HepG2 (cell line): Measurements from ENCODE around the gene IL3RA. TPM values are rescaled to one million over a fixed set of nuclear protein-coding genes. Genes with fewer than 3 reads are reported as not detected.

Experiments
- ARHGAP35 ChIP-seq: sonication (generic); formaldehyde crosslinking; IDR thresholded peaks from 2 replicates; pipeline ENCODE4 v1.9.0; 2022; ENCODE audit warnings: mild to moderate bottlenecking, inconsistent platforms, moderate library complexity, missing genetic modification reagents, borderline replicate concordance
- BRCA1 ChIP-seq: sonication (generic); formaldehyde crosslinking; IDR thresholded peaks from 2 replicates; pipeline ENCODE4 v1.4.0; 2020; ENCODE audit warnings: missing genetic modification reagents
- CHD2 ChIP-seq: IDR thresholded peaks from 2 replicates; pipeline ENCODE4 v1.6.1; 2011; ENCODE audit warnings: low read depth, low read length, improper control_type of control experiment
- HES4 ChIP-seq: sonication (generic); formaldehyde crosslinking; IDR thresholded peaks from 2 replicates; pipeline ENCODE4 v1.9.0; 2021; ENCODE audit warnings: mild to moderate bottlenecking, missing genetic modification reagents, borderline replicate concordance
- JARID2 ChIP-seq: sonication (generic); formaldehyde crosslinking; IDR thresholded peaks from 2 replicates; pipeline ENCODE4 v1.8.1; 2023; ENCODE audit warnings: missing genetic modification reagents, inconsistent platforms; ENCODE audit not compliant: insufficient replicate concordance
- KDM6A ChIP-seq: IDR thresholded peaks from 2 replicates; pipeline ENCODE4 v1.6.1; 2016; ENCODE audit warnings: low read depth
- MEIS2 ChIP-seq: sonication (generic); formaldehyde crosslinking; IDR thresholded peaks from 2 replicates; pipeline ENCODE4 v1.9.0; 2021; ENCODE audit warnings: mild to moderate bottlenecking, missing genetic modification reagents
- MTA3 ChIP-seq: sonication (generic); formaldehyde crosslinking; IDR thresholded peaks from 2 replicates; pipeline ENCODE4 v1.4.0; 2020; ENCODE audit warnings: missing genetic modification reagents
- MYNN ChIP-seq: sonication (generic); formaldehyde crosslinking; IDR thresholded peaks from 2 replicates; pipeline ENCODE4 v1.4.0; 2020; ENCODE audit warnings: mild to moderate bottlenecking, low read depth, missing genetic modification reagents
- NR3C1 ChIP-seq: sonication (generic); formaldehyde crosslinking; IDR thresholded peaks from 2 replicates; pipeline ENCODE4 v1.4.0; 2020; ENCODE audit warnings: missing genetic modification reagents
- POLR2AphosphoS2 ChIP-seq: IDR thresholded peaks from 2 replicates; pipeline ENCODE4 v1.6.1; 2011; ENCODE audit warnings: low read depth, low read length, improper control_type of control experiment
- SMAD9 ChIP-seq: sonication (generic); formaldehyde crosslinking; IDR thresholded peaks from 2 replicates; pipeline ENCODE4 v1.5.1; 2020; ENCODE audit warnings: mild to moderate bottlenecking, missing genetic modification reagents
- THYN1 ChIP-seq: sonication (generic); formaldehyde crosslinking; IDR thresholded peaks from 2 replicates; pipeline ENCODE4 v1.8.1; 2023; ENCODE audit warnings: low read depth, mild to moderate bottlenecking, moderate library complexity, missing genetic modification reagents, borderline replicate concordance
- ZBTB25 ChIP-seq: IDR thresholded peaks from 2 replicates; pipeline ENCODE4 v1.6.1; 2018; ENCODE audit warnings: missing genetic modification reagents
- ZC3H4 ChIP-seq: sonication (generic); formaldehyde crosslinking; IDR thresholded peaks from 2 replicates; pipeline ENCODE4 v1.4.0; 2020; ENCODE audit warnings: missing genetic modification reagents, borderline replicate concordance
- ZFP1 ChIP-seq: IDR thresholded peaks from 2 replicates; pipeline ENCODE4 v1.6.1; 2016
- ZNF256 ChIP-seq: sonication (generic); formaldehyde crosslinking; conservative IDR thresholded peaks from 2 replicates; pipeline ENCODE4 v1.4.0; 2020; ENCODE audit warnings: missing genetic modification reagents
- ZNF501 ChIP-seq: sonication (generic); formaldehyde crosslinking; IDR thresholded peaks from 2 replicates; pipeline ENCODE4 v1.5.1; 2020; ENCODE audit warnings: mild to moderate bottlenecking, moderate library complexity, missing genetic modification reagents
- ZNF563 ChIP-seq: sonication (generic); formaldehyde crosslinking; IDR thresholded peaks from 2 replicates; pipeline ENCODE4 v1.8.0; 2022; ENCODE audit warnings: mild to moderate bottlenecking, moderate library complexity, missing genetic modification reagents
- ZNF619 ChIP-seq: sonication (generic); formaldehyde crosslinking; IDR thresholded peaks from 2 replicates; pipeline ENCODE4 v1.4.0; 2020; ENCODE audit warnings: mild to moderate bottlenecking, missing genetic modification reagents
- polyA plus RNA-seq, 8 experiments: library from polyadenylated mRNA; depleted of rRNA in 3 of 8; stranded (reverse) in 7 of 8; unstranded in 1 of 8; fragments of >200 nt; fragmentation: Illumina TruSeq in 4 of 8; extraction: Trizol in 4 of 8; gene quantifications; 2 replicates each; pipeline versions ENCODE4 v1.2.1 to v1.2.3, GENCODE V29; 2011 to 2016; ENCODE audit warnings: low read depth in 4 of 8, missing spikeins in 1 of 8, mixed read lengths in 1 of 8; ENCODE audit not compliant: insufficient read depth in 1 of 8
- total RNA-seq, 5 experiments: library from RNA; depleted of rRNA; stranded (reverse); fragments of >200 nt; fragmentation: Illumina TruSeq; extraction: Trizol; gene quantifications; 2 replicates each; pipeline ENCODE4 v1.2.3, GENCODE V29; 2016; ENCODE audit warnings: low read depth in 1 of 5
- TF ChIP-seq, protein P1 (sequence below): sonication (generic); formaldehyde crosslinking; IDR thresholded peaks from 2 replicates; pipeline ENCODE4 v1.8.0; 2023; ENCODE audit warnings: mild to moderate bottlenecking, missing genetic modification reagents
- TF ChIP-seq, protein P2 (sequence below): sonication (generic); formaldehyde crosslinking; IDR thresholded peaks from 2 replicates; pipeline ENCODE4 v1.4.0; 2020; ENCODE audit warnings: missing genetic modification reagents
- TF ChIP-seq, protein P3 (sequence below): sonication (generic); formaldehyde crosslinking; IDR thresholded peaks from 2 replicates; pipeline ENCODE4 v1.4.0; 2020; ENCODE audit warnings: missing genetic modification reagents, borderline replicate concordance

IL3RA gene
- total and polyA plus RNA-seq, 2 of the 13 experiments (the other 11 are each of a cell fraction or from before 2014, with no cell fraction given): not detected

DNA sequence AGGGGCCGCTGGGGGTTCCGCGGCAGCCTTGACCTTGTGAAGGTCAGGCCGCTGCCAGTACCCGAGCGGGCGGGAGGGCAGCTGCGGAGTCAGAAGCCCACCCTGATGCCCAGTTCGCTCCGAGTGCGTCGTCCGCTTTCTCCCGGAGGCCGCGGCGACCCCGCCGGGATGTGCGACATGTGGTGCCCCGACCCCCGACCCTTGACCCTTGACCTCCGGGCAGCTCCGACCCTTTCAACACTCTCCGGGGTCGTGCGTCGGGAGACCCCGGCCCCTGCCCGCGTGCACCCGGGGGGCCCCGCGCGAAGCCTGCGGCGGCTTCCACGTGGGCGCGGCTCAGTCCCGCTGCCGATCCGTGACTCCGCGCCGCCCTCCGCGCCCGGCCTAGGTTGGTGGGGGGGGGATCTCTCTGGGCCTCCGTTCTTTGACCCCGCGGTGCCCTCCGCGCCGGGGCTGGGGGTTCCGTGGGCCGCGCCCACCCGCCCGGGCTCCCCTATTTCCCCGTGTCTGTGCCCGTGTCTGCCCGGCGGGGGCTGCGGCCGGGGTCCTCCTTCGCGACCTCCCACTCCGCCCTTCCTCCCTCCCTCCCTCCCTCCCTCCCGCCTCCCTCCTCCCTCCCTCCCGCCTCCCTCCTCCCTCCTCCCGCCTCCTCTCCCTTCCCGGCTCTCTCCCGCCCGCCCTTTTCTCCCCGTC is 55.9 kb downstream of the IL3RA start (continued):
- TF ChIP-seq MTA3 (CRISPR knock-in tag): no peak
- TF ChIP-seq SMAD9 (CRISPR knock-in tag): no peak
- TF ChIP-seq, protein P1, sequence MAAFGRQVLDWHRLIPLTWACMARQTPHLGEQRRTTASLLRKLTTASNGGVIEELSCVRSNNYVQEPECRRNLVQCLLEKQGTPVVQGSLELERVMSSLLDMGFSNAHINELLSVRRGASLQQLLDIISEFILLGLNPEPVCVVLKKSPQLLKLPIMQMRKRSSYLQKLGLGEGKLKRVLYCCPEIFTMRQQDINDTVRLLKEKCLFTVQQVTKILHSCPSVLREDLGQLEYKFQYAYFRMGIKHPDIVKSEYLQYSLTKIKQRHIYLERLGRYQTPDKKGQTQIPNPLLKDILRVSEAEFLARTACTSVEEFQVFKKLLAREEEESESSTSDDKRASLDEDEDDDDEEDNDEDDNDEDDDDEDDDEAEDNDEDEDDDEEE (CRISPR knock-in tag): 0 out of 2 replicates have a peak, but pooled peaks have one; percentile 33
- TF ChIP-seq HES4: peak; percentile 57; the same call in 1 of the 2 replicates
- 0 out of 2 replicates have a peak, but pooled peaks have one; percentile 38 for TF ChIP-seq ZBTB25 (CRISPR knock-in tag)
- no peak; the same call in 1 of the 2 replicates for TF ChIP-seq KDM6A (CRISPR knock-in tag)
- TF ChIP-seq, protein P2, sequence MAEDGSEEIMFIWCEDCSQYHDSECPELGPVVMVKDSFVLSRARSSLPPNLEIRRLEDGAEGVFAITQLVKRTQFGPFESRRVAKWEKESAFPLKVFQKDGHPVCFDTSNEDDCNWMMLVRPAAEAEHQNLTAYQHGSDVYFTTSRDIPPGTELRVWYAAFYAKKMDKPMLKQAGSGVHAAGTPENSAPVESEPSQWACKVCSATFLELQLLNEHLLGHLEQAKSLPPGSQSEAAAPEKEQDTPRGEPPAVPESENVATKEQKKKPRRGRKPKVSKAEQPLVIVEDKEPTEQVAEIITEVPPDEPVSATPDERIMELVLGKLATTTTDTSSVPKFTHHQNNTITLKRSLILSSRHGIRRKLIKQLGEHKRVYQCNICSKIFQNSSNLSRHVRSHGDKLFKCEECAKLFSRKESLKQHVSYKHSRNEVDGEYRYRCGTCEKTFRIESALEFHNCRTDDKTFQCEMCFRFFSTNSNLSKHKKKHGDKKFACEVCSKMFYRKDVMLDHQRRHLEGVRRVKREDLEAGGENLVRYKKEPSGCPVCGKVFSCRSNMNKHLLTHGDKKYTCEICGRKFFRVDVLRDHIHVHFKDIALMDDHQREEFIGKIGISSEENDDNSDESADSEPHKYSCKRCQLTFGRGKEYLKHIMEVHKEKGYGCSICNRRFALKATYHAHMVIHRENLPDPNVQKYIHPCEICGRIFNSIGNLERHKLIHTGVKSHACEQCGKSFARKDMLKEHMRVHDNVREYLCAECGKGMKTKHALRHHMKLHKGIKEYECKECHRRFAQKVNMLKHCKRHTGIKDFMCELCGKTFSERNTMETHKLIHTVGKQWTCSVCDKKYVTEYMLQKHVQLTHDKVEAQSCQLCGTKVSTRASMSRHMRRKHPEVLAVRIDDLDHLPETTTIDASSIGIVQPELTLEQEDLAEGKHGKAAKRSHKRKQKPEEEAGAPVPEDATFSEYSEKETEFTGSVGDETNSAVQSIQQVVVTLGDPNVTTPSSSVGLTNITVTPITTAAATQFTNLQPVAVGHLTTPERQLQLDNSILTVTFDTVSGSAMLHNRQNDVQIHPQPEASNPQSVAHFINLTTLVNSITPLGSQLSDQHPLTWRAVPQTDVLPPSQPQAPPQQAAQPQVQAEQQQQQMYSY (CRISPR knock-in tag): no peak
- no peak for TF ChIP-seq CHD2
- no peak for TF ChIP-seq ZNF619 (CRISPR knock-in tag)
- TF ChIP-seq NR3C1 (CRISPR knock-in tag): no peak
- TF ChIP-seq, protein P3, sequence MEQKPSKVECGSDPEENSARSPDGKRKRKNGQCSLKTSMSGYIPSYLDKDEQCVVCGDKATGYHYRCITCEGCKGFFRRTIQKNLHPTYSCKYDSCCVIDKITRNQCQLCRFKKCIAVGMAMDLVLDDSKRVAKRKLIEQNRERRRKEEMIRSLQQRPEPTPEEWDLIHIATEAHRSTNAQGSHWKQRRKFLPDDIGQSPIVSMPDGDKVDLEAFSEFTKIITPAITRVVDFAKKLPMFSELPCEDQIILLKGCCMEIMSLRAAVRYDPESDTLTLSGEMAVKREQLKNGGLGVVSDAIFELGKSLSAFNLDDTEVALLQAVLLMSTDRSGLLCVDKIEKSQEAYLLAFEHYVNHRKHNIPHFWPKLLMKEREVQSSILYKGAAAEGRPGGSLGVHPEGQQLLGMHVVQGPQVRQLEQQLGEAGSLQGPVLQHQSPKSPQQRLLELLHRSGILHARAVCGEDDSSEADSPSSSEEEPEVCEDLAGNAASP (CRISPR knock-in tag): peak; percentile 82
- peak; percentile 29; the same call in 1 of the 2 replicates for TF ChIP-seq ZNF501 (CRISPR knock-in tag)
- no peak for TF ChIP-seq JARID2 (CRISPR knock-in tag)
- no peak for TF ChIP-seq ARHGAP35 (CRISPR knock-in tag)
- 0 out of 2 replicates have a peak, but pooled peaks have one; percentile 38 for TF ChIP-seq ZNF256
- TF ChIP-seq MYNN (CRISPR knock-in tag): no peak
- TF ChIP-seq POLR2AphosphoS2: no peak
- TF ChIP-seq THYN1 (CRISPR knock-in tag): no peak
- peak; percentile 20; the same call in 1 of the 2 replicates for TF ChIP-seq BRCA1
- peak; percentile 80 for TF ChIP-seq ZC3H4 (CRISPR knock-in tag)
- TF ChIP-seq ZNF563: peak; percentile 78
- 0 out of 2 replicates have a peak, but pooled peaks have one; percentile 34 for TF ChIP-seq ZFP1 (CRISPR knock-in tag)
- TF ChIP-seq MEIS2 (CRISPR knock-in tag): peak; percentile 82
